GM23338 (cell line): ENCODE data around the gene PGAM1.

Source experiments
- CREB1 ChIP-seq: fragments of 250-450 bp; sonication (Bioruptor Pico); IDR thresholded peaks from 2 replicates; pipeline ENCODE4 v1.5.0; 2020; ENCODE audit warnings: low read depth, mild to moderate bottlenecking, moderate library complexity
- EZH2 ChIP-seq: fragments of 200-600 bp; sonication (generic); IDR thresholded peaks from one replicate; pipeline ENCODE4 v1.8.0; 2017; ENCODE audit warnings: antibody characterized with exemption, mild to moderate bottlenecking, low read depth; ENCODE audit not compliant: unreplicated experiment
- EZH2phosphoT487 ChIP-seq: fragments of 200-600 bp; sonication (generic); IDR thresholded peaks from one replicate; pipeline ENCODE4 v1.8.1; 2018; ENCODE audit warnings: antibody characterized with exemption; ENCODE audit not compliant: unreplicated experiment
- JUNB ChIP-seq: IDR thresholded peaks from one replicate; pipeline ENCODE4 v1.6.1; 2016; ENCODE audit warnings: antibody characterized with exemption; ENCODE audit not compliant: unreplicated experiment
- NANOG ChIP-seq: IDR thresholded peaks from 2 replicates; pipeline ENCODE4 v1.6.1; 2016; ENCODE audit warnings: antibody characterized with exemption, borderline replicate concordance
- POLR2AphosphoS5 ChIP-seq: IDR thresholded peaks from 2 replicates; pipeline ENCODE4 v1.6.1; 2016; ENCODE audit warnings: antibody characterized with exemption, low read depth
- STAT1 ChIP-seq: IDR thresholded peaks from one replicate; pipeline ENCODE4 v1.6.1; 2016; ENCODE audit warnings: antibody characterized with exemption; ENCODE audit not compliant: unreplicated experiment
- ZNF114 ChIP-seq: fragments of 250-450 bp; sonication (Bioruptor Pico); IDR thresholded peaks from 2 replicates; pipeline ENCODE4 v1.5.0; 2020; ENCODE audit warnings: mild to moderate bottlenecking, moderate library complexity
- ZNF331 ChIP-seq: fragments of 250-450 bp; sonication (Bioruptor Pico); IDR thresholded peaks from 2 replicates; pipeline ENCODE4 v1.5.0; 2020; ENCODE audit warnings: low read depth, mild to moderate bottlenecking, moderate library complexity
- TF ChIP-seq, protein P1 (sequence below), 2 experiments: fragments of 200-600 bp in 1 of 2; sonication (generic) in 1 of 2; conservative IDR thresholded peaks; 2 replicates each; pipeline versions ENCODE4 v1.5.1 to v1.6.1; 2016 to 2017; ENCODE audit warnings: antibody characterized with exemption in 2 of 2, low read depth in 2 of 2, mild to moderate bottlenecking in 2 of 2, moderate library complexity in 1 of 2
- TF ChIP-seq, protein P2 (sequence below): IDR thresholded peaks from one replicate; pipeline ENCODE4 v1.6.1; 2018; ENCODE audit warnings: antibody characterized with exemption; ENCODE audit not compliant: unreplicated experiment
- TF ChIP-seq, protein P3 (sequence below): IDR thresholded peaks from 2 replicates; pipeline ENCODE4 v1.6.1; 2016; ENCODE audit warnings: antibody characterized with exemption
- TF ChIP-seq, protein P4 (sequence below): fragments of 250-450 bp; sonication (Bioruptor Pico); IDR thresholded peaks from 2 replicates; pipeline ENCODE4 v1.5.0; 2020; ENCODE audit warnings: mild to moderate bottlenecking, moderate library complexity

DNA sequence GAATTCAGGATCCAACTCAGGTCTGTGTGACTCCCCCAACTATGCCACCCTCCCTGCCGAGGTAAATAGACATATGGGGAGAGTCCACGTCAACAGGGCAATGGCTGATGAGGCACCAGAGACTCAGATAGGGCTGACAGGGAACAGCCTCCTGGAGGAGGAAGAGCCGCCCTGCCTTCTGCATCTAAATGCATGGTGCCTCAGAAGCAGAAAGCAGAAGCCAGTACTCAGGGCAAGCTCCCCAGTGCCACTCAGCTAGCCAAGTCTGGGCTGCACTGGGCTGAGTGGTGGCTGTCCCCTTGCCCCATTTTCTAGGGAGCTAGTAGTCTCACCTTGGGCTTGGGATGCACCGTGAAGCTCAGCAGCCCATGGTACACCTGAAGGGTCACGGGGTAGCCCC lies 35.9 kb upstream of the PGAM1 start:
- TF ChIP-seq JUNB: no peak
- TF ChIP-seq, protein P1, sequence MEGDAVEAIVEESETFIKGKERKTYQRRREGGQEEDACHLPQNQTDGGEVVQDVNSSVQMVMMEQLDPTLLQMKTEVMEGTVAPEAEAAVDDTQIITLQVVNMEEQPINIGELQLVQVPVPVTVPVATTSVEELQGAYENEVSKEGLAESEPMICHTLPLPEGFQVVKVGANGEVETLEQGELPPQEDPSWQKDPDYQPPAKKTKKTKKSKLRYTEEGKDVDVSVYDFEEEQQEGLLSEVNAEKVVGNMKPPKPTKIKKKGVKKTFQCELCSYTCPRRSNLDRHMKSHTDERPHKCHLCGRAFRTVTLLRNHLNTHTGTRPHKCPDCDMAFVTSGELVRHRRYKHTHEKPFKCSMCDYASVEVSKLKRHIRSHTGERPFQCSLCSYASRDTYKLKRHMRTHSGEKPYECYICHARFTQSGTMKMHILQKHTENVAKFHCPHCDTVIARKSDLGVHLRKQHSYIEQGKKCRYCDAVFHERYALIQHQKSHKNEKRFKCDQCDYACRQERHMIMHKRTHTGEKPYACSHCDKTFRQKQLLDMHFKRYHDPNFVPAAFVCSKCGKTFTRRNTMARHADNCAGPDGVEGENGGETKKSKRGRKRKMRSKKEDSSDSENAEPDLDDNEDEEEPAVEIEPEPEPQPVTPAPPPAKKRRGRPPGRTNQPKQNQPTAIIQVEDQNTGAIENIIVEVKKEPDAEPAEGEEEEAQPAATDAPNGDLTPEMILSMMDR (conservative IDR thresholded peaks at IDR 0.05; ENCODE audit: low read depth in 2 of 2): no peak
- TF ChIP-seq, protein P2, sequence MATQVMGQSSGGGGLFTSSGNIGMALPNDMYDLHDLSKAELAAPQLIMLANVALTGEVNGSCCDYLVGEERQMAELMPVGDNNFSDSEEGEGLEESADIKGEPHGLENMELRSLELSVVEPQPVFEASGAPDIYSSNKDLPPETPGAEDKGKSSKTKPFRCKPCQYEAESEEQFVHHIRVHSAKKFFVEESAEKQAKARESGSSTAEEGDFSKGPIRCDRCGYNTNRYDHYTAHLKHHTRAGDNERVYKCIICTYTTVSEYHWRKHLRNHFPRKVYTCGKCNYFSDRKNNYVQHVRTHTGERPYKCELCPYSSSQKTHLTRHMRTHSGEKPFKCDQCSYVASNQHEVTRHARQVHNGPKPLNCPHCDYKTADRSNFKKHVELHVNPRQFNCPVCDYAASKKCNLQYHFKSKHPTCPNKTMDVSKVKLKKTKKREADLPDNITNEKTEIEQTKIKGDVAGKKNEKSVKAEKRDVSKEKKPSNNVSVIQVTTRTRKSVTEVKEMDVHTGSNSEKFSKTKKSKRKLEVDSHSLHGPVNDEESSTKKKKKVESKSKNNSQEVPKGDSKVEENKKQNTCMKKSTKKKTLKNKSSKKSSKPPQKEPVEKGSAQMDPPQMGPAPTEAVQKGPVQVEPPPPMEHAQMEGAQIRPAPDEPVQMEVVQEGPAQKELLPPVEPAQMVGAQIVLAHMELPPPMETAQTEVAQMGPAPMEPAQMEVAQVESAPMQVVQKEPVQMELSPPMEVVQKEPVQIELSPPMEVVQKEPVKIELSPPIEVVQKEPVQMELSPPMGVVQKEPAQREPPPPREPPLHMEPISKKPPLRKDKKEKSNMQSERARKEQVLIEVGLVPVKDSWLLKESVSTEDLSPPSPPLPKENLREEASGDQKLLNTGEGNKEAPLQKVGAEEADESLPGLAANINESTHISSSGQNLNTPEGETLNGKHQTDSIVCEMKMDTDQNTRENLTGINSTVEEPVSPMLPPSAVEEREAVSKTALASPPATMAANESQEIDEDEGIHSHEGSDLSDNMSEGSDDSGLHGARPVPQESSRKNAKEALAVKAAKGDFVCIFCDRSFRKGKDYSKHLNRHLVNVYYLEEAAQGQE: no peak
- no peak for TF ChIP-seq EZH2phosphoT487
- no peak for TF ChIP-seq POLR2AphosphoS5
- TF ChIP-seq CREB1 (CRISPR knock-in tag): no peak
- TF ChIP-seq ZNF331 (CRISPR knock-in tag): no peak
- no peak for TF ChIP-seq EZH2
- TF ChIP-seq ZNF114 (CRISPR knock-in tag): no peak
- TF ChIP-seq, protein P3, sequence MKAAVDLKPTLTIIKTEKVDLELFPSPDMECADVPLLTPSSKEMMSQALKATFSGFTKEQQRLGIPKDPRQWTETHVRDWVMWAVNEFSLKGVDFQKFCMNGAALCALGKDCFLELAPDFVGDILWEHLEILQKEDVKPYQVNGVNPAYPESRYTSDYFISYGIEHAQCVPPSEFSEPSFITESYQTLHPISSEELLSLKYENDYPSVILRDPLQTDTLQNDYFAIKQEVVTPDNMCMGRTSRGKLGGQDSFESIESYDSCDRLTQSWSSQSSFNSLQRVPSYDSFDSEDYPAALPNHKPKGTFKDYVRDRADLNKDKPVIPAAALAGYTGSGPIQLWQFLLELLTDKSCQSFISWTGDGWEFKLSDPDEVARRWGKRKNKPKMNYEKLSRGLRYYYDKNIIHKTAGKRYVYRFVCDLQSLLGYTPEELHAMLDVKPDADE: no peak
- TF ChIP-seq, protein P4, sequence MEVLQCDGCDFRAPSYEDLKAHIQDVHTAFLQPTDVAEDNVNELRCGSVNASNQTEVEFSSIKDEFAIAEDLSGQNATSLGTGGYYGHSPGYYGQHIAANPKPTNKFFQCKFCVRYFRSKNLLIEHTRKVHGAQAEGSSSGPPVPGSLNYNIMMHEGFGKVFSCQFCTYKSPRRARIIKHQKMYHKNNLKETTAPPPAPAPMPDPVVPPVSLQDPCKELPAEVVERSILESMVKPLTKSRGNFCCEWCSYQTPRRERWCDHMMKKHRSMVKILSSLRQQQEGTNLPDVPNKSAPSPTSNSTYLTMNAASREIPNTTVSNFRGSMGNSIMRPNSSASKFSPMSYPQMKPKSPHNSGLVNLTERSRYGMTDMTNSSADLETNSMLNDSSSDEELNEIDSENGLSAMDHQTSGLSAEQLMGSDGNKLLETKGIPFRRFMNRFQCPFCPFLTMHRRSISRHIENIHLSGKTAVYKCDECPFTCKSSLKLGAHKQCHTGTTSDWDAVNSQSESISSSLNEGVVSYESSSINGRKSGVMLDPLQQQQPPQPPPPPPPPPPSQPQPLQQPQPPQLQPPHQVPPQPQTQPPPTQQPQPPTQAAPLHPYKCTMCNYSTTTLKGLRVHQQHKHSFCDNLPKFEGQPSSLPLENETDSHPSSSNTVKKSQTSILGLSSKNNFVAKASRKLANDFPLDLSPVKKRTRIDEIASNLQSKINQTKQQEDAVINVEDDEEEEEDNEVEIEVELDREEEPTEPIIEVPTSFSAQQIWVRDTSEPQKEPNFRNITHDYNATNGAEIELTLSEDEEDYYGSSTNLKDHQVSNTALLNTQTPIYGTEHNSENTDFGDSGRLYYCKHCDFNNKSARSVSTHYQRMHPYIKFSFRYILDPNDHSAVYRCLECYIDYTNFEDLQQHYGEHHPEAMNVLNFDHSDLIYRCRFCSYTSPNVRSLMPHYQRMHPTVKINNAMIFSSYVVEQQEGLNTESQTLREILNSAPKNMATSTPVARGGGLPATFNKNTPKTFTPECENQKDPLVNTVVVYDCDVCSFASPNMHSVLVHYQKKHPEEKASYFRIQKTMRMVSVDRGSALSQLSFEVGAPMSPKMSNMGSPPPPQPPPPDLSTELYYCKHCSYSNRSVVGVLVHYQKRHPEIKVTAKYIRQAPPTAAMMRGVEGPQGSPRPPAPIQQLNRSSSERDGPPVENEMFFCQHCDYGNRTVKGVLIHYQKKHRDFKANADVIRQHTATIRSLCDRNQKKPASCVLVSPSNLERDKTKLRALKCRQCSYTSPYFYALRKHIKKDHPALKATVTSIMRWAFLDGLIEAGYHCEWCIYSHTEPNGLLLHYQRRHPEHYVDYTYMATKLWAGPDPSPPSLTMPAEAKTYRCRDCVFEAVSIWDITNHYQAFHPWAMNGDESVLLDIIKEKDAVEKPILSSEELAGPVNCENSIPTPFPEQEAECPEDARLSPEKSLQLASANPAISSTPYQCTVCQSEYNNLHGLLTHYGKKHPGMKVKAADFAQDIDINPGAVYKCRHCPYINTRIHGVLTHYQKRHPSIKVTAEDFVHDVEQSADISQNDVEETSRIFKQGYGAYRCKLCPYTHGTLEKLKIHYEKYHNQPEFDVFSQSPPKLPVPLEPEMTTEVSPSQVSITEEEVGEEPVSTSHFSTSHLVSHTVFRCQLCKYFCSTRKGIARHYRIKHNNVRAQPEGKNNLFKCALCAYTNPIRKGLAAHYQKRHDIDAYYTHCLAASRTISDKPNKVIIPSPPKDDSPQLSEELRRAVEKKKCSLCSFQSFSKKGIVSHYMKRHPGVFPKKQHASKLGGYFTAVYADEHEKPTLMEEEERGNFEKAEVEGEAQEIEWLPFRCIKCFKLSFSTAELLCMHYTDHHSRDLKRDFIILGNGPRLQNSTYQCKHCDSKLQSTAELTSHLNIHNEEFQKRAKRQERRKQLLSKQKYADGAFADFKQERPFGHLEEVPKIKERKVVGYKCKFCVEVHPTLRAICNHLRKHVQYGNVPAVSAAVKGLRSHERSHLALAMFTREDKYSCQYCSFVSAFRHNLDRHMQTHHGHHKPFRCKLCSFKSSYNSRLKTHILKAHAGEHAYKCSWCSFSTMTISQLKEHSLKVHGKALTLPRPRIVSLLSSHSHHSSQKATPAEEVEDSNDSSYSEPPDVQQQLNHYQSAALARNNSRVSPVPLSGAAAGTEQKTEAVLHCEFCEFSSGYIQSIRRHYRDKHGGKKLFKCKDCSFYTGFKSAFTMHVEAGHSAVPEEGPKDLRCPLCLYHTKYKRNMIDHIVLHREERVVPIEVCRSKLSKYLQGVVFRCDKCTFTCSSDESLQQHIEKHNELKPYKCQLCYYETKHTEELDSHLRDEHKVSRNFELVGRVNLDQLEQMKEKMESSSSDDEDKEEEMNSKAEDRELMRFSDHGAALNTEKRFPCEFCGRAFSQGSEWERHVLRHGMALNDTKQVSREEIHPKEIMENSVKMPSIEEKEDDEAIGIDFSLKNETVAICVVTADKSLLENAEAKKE (CRISPR knock-in tag): no peak
- no peak for TF ChIP-seq NANOG
- no peak for TF ChIP-seq STAT1
